ENCODE measurements around the gene ARL8B. TPM values are rescaled to one million over a fixed set of nuclear protein-coding genes. Genes with fewer than 3 reads are reported as not detected.
"Not testable (repeated sequence)": the region's sequence is repeated elsewhere in the genome, so short reads cannot be mapped to it uniquely, and the experiment has no call there.

ARL8B gene
- total RNA-seq, 1 experiment from 2014 or later: 52.4 TPM

- Histone ChIP-seq H3K9me2 (replicated peaks; ENCODE audit: insufficient read depth, low read length) (no peaks in the 10 kb centered on the region), H3K4me3 (ENCODE audit: low read length) (no peak overlapping the region), H4K20me1 (ENCODE audit: insufficient read depth, low read depth, low read length) (no peaks in the 10 kb centered on the region), H3K79me2 (ENCODE audit: low read length) (no peaks in the 10 kb centered on the region), H3K27me3 (ENCODE audit: low read length) (no peaks in the 10 kb centered on the region), H3K4me1 (ENCODE audit: low read length) (no peaks in the 10 kb centered on the region), H3K4me2 (ENCODE audit: low read depth, low read length, poor library complexity, severe bottlenecking) (no peak overlapping the region), H3K9ac (ENCODE audit: low read length) (no peak overlapping the region), H3K9me3 (ENCODE audit: low read length) (no peaks in the 10 kb centered on the region), H3K36me3 (ENCODE audit: insufficient read depth, low read length) (no peaks in the 10 kb centered on the region), H3K27ac (ENCODE audit: low read length) (no peak overlapping the region), H2AFZ (ENCODE audit: low read length) (no peak overlapping the region)
- DNase-seq: no peak
These were observed 19.6 kb upstream of the ARL8B start for GRCh38 chr3:5102532-5102931.

- H2AFZ ChIP-seq (ENCODE audit: low read length): no peak overlapping the region
- H3K4me2 ChIP-seq (ENCODE audit: low read depth, low read length, poor library complexity, severe bottlenecking): no peak overlapping the region
- no peaks in the 10 kb centered on the region for H3K27me3 ChIP-seq (ENCODE audit: low read length)
- no peaks in the 10 kb centered on the region for H3K79me2 ChIP-seq (ENCODE audit: low read length)
- H3K4me3 ChIP-seq (ENCODE audit: low read length): no peak overlapping the region
- no peaks in the 10 kb centered on the region for H4K20me1 ChIP-seq (ENCODE audit: insufficient read depth, low read depth, low read length)
- H3K36me3 ChIP-seq (ENCODE audit: insufficient read depth, low read length): no peaks in the 10 kb centered on the region
- no peaks in the 10 kb centered on the region for H3K9me3 ChIP-seq (ENCODE audit: low read length)
- no peak for DNase-seq
- H3K4me1 ChIP-seq (ENCODE audit: low read length): no peaks in the 10 kb centered on the region
- H3K9me2 ChIP-seq (replicated peaks; ENCODE audit: insufficient read depth, low read length): no peaks in the 10 kb centered on the region
- H3K27ac ChIP-seq (ENCODE audit: low read length): no peak overlapping the region
- no peak overlapping the region for H3K9ac ChIP-seq (ENCODE audit: low read length)
These were observed 18.3 kb upstream of the ARL8B start for GRCh38 chr3:5103743-5104142.

GRCh38 chr3:5105050-5105449, 17.0 kb upstream of the ARL8B start:
- H3K9ac ChIP-seq (ENCODE audit: low read length): no peak overlapping the region
- H3K4me1 ChIP-seq (ENCODE audit: low read length): no peaks in the 10 kb centered on the region
- H3K9me2 ChIP-seq (replicated peaks; ENCODE audit: insufficient read depth, low read length): no peaks in the 10 kb centered on the region
- H3K27me3 ChIP-seq (ENCODE audit: low read length): no peaks in the 10 kb centered on the region
- H3K9me3 ChIP-seq (ENCODE audit: low read length): no peaks in the 10 kb centered on the region
- DNase-seq: no peak
- H4K20me1 ChIP-seq (ENCODE audit: insufficient read depth, low read depth, low read length): no peaks in the 10 kb centered on the region
- H2AFZ ChIP-seq (ENCODE audit: low read length): no peak overlapping the region
- H3K79me2 ChIP-seq (ENCODE audit: low read length): no peaks in the 10 kb centered on the region
- no peak overlapping the region for H3K4me3 ChIP-seq (ENCODE audit: low read length)
- no peak overlapping the region for H3K27ac ChIP-seq (ENCODE audit: low read length)
- no peaks in the 10 kb centered on the region for H3K36me3 ChIP-seq (ENCODE audit: insufficient read depth, low read length)
- H3K4me2 ChIP-seq (ENCODE audit: low read depth, low read length, poor library complexity, severe bottlenecking): no peak overlapping the region

DNA sequence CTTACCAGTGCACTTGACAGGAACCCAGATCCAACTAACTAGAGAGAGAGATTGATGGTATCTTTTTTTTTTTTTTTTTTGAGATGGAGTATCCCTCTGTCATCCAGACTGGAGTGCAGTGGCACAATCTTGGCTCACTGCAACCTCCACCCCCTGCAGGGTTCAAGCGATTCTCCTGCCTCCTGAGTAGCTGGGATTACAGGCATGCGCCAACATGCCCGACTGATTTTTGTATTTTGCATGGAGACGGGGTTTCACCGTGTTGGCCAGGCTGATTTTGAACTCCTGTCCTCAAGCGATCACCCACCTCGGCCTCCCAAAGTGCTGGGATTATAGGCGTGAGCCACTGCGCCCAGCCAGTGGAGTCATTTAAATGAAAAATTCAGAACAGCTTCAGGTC, 15.7 kb upstream of the ARL8B start:
- H2AFZ ChIP-seq (ENCODE audit: low read length); H3K27me3 ChIP-seq (ENCODE audit: low read length); H3K27ac ChIP-seq (ENCODE audit: low read length); H3K9ac ChIP-seq (ENCODE audit: low read length); H3K9me3 ChIP-seq (ENCODE audit: low read length); DNase-seq; H3K4me3 ChIP-seq (ENCODE audit: low read length); H3K36me3 ChIP-seq (ENCODE audit: insufficient read depth, low read length); H3K4me1 ChIP-seq (ENCODE audit: low read length); H3K4me2 ChIP-seq (ENCODE audit: low read depth, low read length, poor library complexity, severe bottlenecking); H3K79me2 ChIP-seq (ENCODE audit: low read length); H3K9me2 ChIP-seq (replicated peaks; ENCODE audit: insufficient read depth, low read length); H4K20me1 ChIP-seq (ENCODE audit: insufficient read depth, low read depth, low read length): not testable (repeated sequence)

GRCh38 chr3:5106933-5107334, 15.2 kb upstream of the ARL8B start:
- not testable (repeated sequence) for H3K9me2 ChIP-seq (replicated peaks; ENCODE audit: insufficient read depth, low read length); H3K27ac ChIP-seq (ENCODE audit: low read length); DNase-seq

GRCh38 chr3:5110337-5110736, 11.8 kb upstream of the ARL8B start:
- no peak overlapping the region for H3K9ac ChIP-seq (ENCODE audit: low read length)
- no peak overlapping the region for H3K27ac ChIP-seq (ENCODE audit: low read length)
- no peaks in the 10 kb centered on the region for H4K20me1 ChIP-seq (ENCODE audit: insufficient read depth, low read depth, low read length)
- no peaks in the 10 kb centered on the region for H3K9me3 ChIP-seq (ENCODE audit: low read length)
- no peak for DNase-seq
- no peaks in the 10 kb centered on the region for H3K36me3 ChIP-seq (ENCODE audit: insufficient read depth, low read length)
- no peak overlapping the region for H2AFZ ChIP-seq (ENCODE audit: low read length)
- no peaks in the 10 kb centered on the region for H3K79me2 ChIP-seq (ENCODE audit: low read length)
- no peak overlapping the region for H3K4me3 ChIP-seq (ENCODE audit: low read length)
- no peaks in the 10 kb centered on the region for H3K9me2 ChIP-seq (replicated peaks; ENCODE audit: insufficient read depth, low read length)
- no peak overlapping the region for H3K4me2 ChIP-seq (ENCODE audit: low read depth, low read length, poor library complexity, severe bottlenecking)
- no peaks in the 10 kb centered on the region for H3K27me3 ChIP-seq (ENCODE audit: low read length)
- no peaks in the 10 kb centered on the region for H3K4me1 ChIP-seq (ENCODE audit: low read length)

More at GRCh38 chr3:5106933-5107334, 15.2 kb upstream of the ARL8B start:
- not testable (repeated sequence) for H3K9ac ChIP-seq (ENCODE audit: low read length); H3K4me3 ChIP-seq (ENCODE audit: low read length); H3K4me1 ChIP-seq (ENCODE audit: low read length); H3K4me2 ChIP-seq (ENCODE audit: low read depth, low read length, poor library complexity, severe bottlenecking); H2AFZ ChIP-seq (ENCODE audit: low read length); H3K79me2 ChIP-seq (ENCODE audit: low read length); H3K36me3 ChIP-seq (ENCODE audit: insufficient read depth, low read length); H4K20me1 ChIP-seq (ENCODE audit: insufficient read depth, low read depth, low read length); H3K9me3 ChIP-seq (ENCODE audit: low read length); H3K27me3 ChIP-seq (ENCODE audit: low read length)

DNA sequence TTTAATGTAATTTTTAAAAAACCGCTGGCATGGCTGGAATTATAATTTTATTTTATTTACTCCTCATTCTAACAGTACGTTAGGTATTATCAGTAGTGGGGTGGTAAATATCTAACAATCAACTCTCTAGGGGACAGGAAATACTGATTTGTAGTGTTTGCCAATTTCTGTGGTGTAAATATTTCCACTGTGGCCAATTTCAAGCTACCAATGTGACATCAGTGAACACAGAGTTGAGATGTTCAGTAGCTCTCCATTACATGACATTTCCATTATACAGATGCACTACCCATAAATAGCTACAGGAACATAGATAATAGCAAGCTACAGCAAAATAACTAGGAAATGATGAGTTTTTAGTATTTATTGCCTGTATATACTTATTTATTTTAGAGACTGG, 10.0 kb upstream of the ARL8B start:
- Histone ChIP-seq H2AFZ (ENCODE audit: low read length) (no peak overlapping the region), H3K9me2 (replicated peaks; ENCODE audit: insufficient read depth, low read length) (no peaks in the 10 kb centered on the region), H3K4me2 (ENCODE audit: low read depth, low read length, poor library complexity, severe bottlenecking) (no peak overlapping the region), H4K20me1 (ENCODE audit: insufficient read depth, low read depth, low read length) (no peaks in the 10 kb centered on the region), H3K9ac (ENCODE audit: low read length) (no peak overlapping the region), H3K27me3 (ENCODE audit: low read length) (no peaks in the 10 kb centered on the region), H3K9me3 (ENCODE audit: low read length) (no peaks in the 10 kb centered on the region), H3K79me2 (ENCODE audit: low read length) (no peaks in the 10 kb centered on the region), H3K4me3 (ENCODE audit: low read length) (no peak overlapping the region), H3K4me1 (ENCODE audit: low read length) (no peaks in the 10 kb centered on the region), H3K36me3 (ENCODE audit: insufficient read depth, low read length) (no peaks in the 10 kb centered on the region), H3K27ac (ENCODE audit: low read length) (no peak overlapping the region)
- DNase-seq: no peak

- not testable (repeated sequence) for H3K9me2 ChIP-seq (replicated peaks; ENCODE audit: insufficient read depth, low read length); H3K9me3 ChIP-seq (ENCODE audit: low read length); H3K27me3 ChIP-seq (ENCODE audit: low read length); H4K20me1 ChIP-seq (ENCODE audit: insufficient read depth, low read depth, low read length); H3K36me3 ChIP-seq (ENCODE audit: insufficient read depth, low read length); H3K4me3 ChIP-seq (ENCODE audit: low read length); H3K79me2 ChIP-seq (ENCODE audit: low read length); H3K9ac ChIP-seq (ENCODE audit: low read length); H3K4me2 ChIP-seq (ENCODE audit: low read depth, low read length, poor library complexity, severe bottlenecking); DNase-seq; H3K4me1 ChIP-seq (ENCODE audit: low read length); H2AFZ ChIP-seq (ENCODE audit: low read length); H3K27ac ChIP-seq (ENCODE audit: low read length)
These were observed 8.4 kb upstream of the ARL8B start for GRCh38 chr3:5113726-5114125.

DNA sequence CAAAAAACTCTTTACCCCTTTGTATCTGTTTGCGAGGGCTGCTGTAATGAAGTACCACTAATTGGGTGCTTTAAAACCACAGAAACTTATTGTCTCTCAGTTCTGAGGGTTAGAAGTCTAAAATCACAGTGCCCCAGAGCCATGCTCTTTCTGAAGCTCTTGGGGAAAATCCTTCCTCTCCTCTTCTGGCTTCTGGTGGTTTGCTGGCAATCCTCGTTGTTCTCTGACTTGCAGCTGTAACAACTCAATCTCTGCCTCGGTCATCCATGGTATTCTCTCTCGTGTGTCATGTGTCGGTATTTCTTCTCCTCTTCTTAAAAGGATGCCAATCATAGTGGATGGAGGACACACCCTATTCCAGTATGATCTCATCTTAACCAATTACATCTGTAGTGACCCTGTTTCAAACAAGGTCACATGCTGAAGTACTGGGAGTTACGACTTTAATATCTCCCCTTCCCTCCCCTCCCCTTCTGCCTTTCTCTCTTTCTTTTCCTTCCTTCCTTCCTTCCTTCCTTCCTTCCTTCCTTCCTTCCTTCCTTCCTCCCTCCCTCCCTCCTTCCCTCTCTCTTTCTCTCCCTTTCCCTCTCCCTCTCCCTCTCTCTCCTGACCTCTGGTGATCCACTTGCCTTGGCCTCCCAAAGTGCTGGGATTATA, 6.5 kb upstream of the ARL8B start:
- H3K4me2 ChIP-seq (ENCODE audit: low read depth, low read length, poor library complexity, severe bottlenecking): no peak overlapping the region
- no peaks in the 10 kb centered on the region for H3K36me3 ChIP-seq (ENCODE audit: insufficient read depth, low read length)

More for the DNA sequence above, 6.5 kb upstream of the ARL8B start:
- no peak overlapping the region for H2AFZ ChIP-seq (ENCODE audit: low read length)
- H3K27me3 ChIP-seq (ENCODE audit: low read length): no peaks in the 10 kb centered on the region
- H3K4me3 ChIP-seq (ENCODE audit: low read length): no peak overlapping the region
- no peaks in the 10 kb centered on the region for H3K79me2 ChIP-seq (ENCODE audit: low read length)
- no peak overlapping the region for H3K9ac ChIP-seq (ENCODE audit: low read length)
- H3K4me1 ChIP-seq (ENCODE audit: low read length): no peaks in the 10 kb centered on the region
- H3K9me2 ChIP-seq (replicated peaks; ENCODE audit: insufficient read depth, low read length): no peaks in the 10 kb centered on the region
- no peak overlapping the region for H3K27ac ChIP-seq (ENCODE audit: low read length)
- DNase-seq: no peak
- H3K9me3 ChIP-seq (ENCODE audit: low read length): no peaks in the 10 kb centered on the region
- H4K20me1 ChIP-seq (ENCODE audit: insufficient read depth, low read depth, low read length): no peaks in the 10 kb centered on the region

Data from Karpas-422 (cell line).